Measurements from ENCODE around the gene SLC4A8. TPM values are rescaled to one million over a fixed set of nuclear protein-coding genes. Genes with fewer than 3 reads are reported as not detected.

Gene SLC4A8
- total RNA-seq, 1 donor from 2014 or later, result 0.14 TPM

DNA sequence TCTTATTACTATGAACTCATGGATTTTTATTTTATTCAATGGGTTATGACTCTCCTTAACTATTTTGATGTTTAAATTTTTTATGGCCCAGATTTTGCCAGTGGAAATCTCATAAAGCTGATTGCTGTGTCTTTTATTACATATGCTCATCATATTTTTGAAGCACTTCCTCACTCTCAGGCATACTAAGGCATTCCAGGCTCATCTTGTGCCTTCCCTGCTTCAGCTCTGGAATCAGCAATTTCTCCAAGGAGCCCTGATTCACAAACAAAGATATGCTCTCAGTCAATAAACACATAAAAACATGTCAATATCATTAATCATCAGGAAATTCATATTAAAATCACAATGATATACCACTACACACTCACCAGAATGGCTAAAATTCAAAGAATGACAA is 121.5 kb downstream of the SLC4A8 start:
- intact Hi-C loops (cut with micrococcal nuclease), result no loop called here
- TF ChIP-seq, protein P1, sequence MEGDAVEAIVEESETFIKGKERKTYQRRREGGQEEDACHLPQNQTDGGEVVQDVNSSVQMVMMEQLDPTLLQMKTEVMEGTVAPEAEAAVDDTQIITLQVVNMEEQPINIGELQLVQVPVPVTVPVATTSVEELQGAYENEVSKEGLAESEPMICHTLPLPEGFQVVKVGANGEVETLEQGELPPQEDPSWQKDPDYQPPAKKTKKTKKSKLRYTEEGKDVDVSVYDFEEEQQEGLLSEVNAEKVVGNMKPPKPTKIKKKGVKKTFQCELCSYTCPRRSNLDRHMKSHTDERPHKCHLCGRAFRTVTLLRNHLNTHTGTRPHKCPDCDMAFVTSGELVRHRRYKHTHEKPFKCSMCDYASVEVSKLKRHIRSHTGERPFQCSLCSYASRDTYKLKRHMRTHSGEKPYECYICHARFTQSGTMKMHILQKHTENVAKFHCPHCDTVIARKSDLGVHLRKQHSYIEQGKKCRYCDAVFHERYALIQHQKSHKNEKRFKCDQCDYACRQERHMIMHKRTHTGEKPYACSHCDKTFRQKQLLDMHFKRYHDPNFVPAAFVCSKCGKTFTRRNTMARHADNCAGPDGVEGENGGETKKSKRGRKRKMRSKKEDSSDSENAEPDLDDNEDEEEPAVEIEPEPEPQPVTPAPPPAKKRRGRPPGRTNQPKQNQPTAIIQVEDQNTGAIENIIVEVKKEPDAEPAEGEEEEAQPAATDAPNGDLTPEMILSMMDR (IDR thresholded peaks at IDR 0.05; ENCODE audit: borderline replicate concordance), result no peak
- no peaks in the 10 kb centered on the region for H3K9me3 ChIP-seq (replicated peaks)
- H3K27ac ChIP-seq (replicated peaks), result no peak overlapping the region
- no peaks in the 10 kb centered on the region for H3K4me1 ChIP-seq
- H3K4me3 ChIP-seq, result no peak overlapping the region
- H3K36me3 ChIP-seq, result no peaks in the 10 kb centered on the region
- no peak for DNase-seq
- peaks cover 59% of the 10 kb centered on the region for H3K27me3 ChIP-seq (ENCODE audit: low read depth)

DNA sequence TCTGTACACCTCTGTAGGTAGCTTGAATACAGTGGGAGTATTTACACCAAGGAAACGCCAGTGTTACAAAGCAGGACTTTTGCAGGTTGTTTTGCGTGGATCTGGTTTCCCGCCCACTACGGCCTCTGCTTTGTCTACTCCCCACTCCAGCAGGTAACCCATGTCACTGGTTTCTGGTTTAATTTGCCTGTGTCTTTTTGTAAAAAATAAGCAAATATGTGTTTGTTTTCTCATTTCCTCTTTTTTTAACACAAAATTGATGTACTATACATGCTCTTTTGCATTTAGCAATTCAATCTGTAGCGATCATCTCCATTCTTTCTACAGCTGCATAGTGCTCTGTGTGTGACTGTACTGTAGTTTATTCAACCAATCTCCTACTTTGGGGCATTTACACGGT is 123.0 kb downstream of the SLC4A8 start:
- no peak for DNase-seq
- Histone ChIP-seq H3K4me1 (no peaks in the 10 kb centered on the region), H3K27ac (replicated peaks) (no peak overlapping the region), H3K36me3 (no peaks in the 10 kb centered on the region), H3K4me3 (no peak overlapping the region), H3K27me3 (ENCODE audit: low read depth) (peaks cover 62% of the 10 kb centered on the region), H3K9me3 (replicated peaks) (no peaks in the 10 kb centered on the region)
- intact Hi-C loops (cut with micrococcal nuclease), result no loop called here
- TF ChIP-seq, protein P1 (IDR thresholded peaks at IDR 0.05; ENCODE audit: borderline replicate concordance), result no peak

DNA sequence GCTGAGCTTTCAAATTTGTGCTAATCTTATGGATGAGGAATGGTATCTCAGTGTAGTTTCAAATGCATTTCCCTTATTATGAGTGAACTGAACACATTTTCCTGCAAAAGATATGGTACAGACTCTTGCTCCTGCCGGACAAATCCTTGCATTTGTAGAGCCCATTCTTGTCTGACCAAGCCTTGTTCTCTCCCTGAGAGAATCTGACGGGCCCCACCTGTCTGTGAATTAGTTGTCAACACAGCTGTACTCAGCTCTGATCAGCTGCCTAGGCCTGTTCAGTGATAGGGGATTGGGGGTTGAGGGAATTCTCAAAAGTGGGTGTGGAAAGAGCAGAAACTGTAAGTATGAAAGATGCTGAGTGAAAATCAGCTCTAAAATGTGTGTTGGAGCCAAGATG is 123.6 kb downstream of the SLC4A8 start:
- no peaks in the 10 kb centered on the region for H3K4me1 ChIP-seq
- peaks cover 62% of the 10 kb centered on the region for H3K27me3 ChIP-seq (ENCODE audit: low read depth)
- no peak overlapping the region for H3K4me3 ChIP-seq
- intact Hi-C loops (cut with micrococcal nuclease), result no loop called here
- H3K36me3 ChIP-seq, result no peaks in the 10 kb centered on the region
- H3K9me3 ChIP-seq (replicated peaks), result peaks cover 3% of the 10 kb centered on the region
- H3K27ac ChIP-seq (replicated peaks), result no peak overlapping the region
- TF ChIP-seq, protein P1 (IDR thresholded peaks at IDR 0.05; ENCODE audit: borderline replicate concordance), result no peak
- no peak for DNase-seq

DNA sequence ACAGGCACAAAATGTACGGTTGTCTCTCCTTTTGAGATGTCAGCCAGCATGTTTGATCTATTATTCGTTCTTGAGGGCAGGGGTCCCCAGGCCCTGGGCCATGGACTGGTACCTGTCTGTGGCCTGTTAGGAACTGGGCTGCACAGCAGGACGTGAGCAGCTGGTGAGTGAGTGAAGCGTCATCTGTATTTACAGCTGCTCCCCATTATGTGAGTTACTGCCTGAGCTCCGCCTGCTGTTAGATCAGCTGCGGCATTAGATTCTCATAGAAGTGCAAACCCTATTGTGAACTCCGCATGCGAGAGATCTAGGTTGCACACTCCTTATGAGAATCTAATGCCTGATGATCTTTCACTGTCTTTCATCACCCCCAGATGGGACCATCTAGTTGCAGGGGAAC is 125.0 kb downstream of the SLC4A8 start:
- peaks cover 52% of the 10 kb centered on the region for H3K27me3 ChIP-seq (ENCODE audit: low read depth)
- no peak for DNase-seq
- peaks cover 15% of the 10 kb centered on the region for H3K9me3 ChIP-seq (replicated peaks)
- TF ChIP-seq, protein P1 (IDR thresholded peaks at IDR 0.05; ENCODE audit: borderline replicate concordance), result no peak
- H3K4me1 ChIP-seq, result no peaks in the 10 kb centered on the region
- no peak overlapping the region for H3K4me3 ChIP-seq
- no peak overlapping the region for H3K27ac ChIP-seq (replicated peaks)
- intact Hi-C loops (cut with micrococcal nuclease), result no loop called here
- H3K36me3 ChIP-seq, result no peaks in the 10 kb centered on the region

Other genes with a start within 250 kb of the SLC4A8 start
- gene POU6F1, start 206.8 kb upstream of the SLC4A8 start, total RNA-seq, result 9.9 TPM
- gene DAZAP2, start 186.0 kb upstream of the SLC4A8 start, total RNA-seq, result 179 TPM
- gene SMAGP, start 154.4 kb upstream of the SLC4A8 start, total RNA-seq, result 3.3 TPM
- 1.6 TPM for gene BIN2, start 100.7 kb upstream of the SLC4A8 start, total RNA-seq
- gene CELA1, start 78.2 kb upstream of the SLC4A8 start, total RNA-seq, result not detected
- gene GALNT6, start 33.4 kb upstream of the SLC4A8 start, total RNA-seq, result 0.60 TPM
- gene SCN8A, start 166.4 kb downstream of the SLC4A8 start, total RNA-seq, result 0.41 TPM

Measured in left ventricle myocardium inferior (tissue), 1 donor.